HG02610 (cell line): ENCODE measurements around the gene MYH10.

Source experiments
- ATAC-seq: cut with Tn5 transposase; IDR thresholded peaks from one replicate; pipeline ENCODE4 v1.9.1; 2021; ENCODE audit warnings: mild to moderate bottlenecking, moderate library complexity; ENCODE audit not compliant: unreplicated experiment

The MYH10 gene

GRCh38 chr17:8499614-8500013 is 130.9 kb downstream of the MYH10 start:
- no peak for ATAC-seq

- no peak for ATAC-seq
Observed at GRCh38 chr17:8499171-8499570, 131.4 kb downstream of the MYH10 start.

GRCh38 chr17:8496081-8496480 is 134.4 kb downstream of the MYH10 start:
- no peak for ATAC-seq

GRCh38 chr17:8494506-8495111 is 135.9 kb downstream of the MYH10 start:
- no peak for ATAC-seq

- ATAC-seq: no peak
Observed at GRCh38 chr17:8494021-8494420, 136.5 kb downstream of the MYH10 start.

GRCh38 chr17:8492121-8492520 is 138.4 kb downstream of the MYH10 start:
- ATAC-seq: no peak

- no peak for ATAC-seq
Observed at GRCh38 chr17:8490256-8491023, 140.1 kb downstream of the MYH10 start.

- ATAC-seq: no peak
Observed at GRCh38 chr17:8489841-8490240, 140.7 kb downstream of the MYH10 start.

- ATAC-seq: no peak
Observed at GRCh38 chr17:8488901-8489300, 141.6 kb downstream of the MYH10 start.

GRCh38 chr17:8488491-8488890 is 142.0 kb downstream of the MYH10 start:
- ATAC-seq: no peak

- no peak for ATAC-seq
Observed at GRCh38 chr17:8487743-8488142, 142.8 kb downstream of the MYH10 start.

GRCh38 chr17:8487130-8487645 is 143.3 kb downstream of the MYH10 start:
- ATAC-seq: no peak

GRCh38 chr17:8485491-8485890 is 145.0 kb downstream of the MYH10 start:
- ATAC-seq: no peak

GRCh38 chr17:8484465-8484864 is 146.1 kb downstream of the MYH10 start:
- no peak for ATAC-seq

- ATAC-seq: no peak
Observed at GRCh38 chr17:8482546-8482945, 148.0 kb downstream of the MYH10 start.

GRCh38 chr17:8481703-8482102 is 148.8 kb downstream of the MYH10 start:
- ATAC-seq: no peak

- no peak for ATAC-seq
Observed at GRCh38 chr17:8481089-8481488, 149.4 kb downstream of the MYH10 start.

GRCh38 chr17:8480011-8480976 is 150.2 kb downstream of the MYH10 start:
- ATAC-seq: no peak

- no peak for ATAC-seq
Observed at GRCh38 chr17:8479431-8479947, 151.0 kb downstream of the MYH10 start.

GRCh38 chr17:8477715-8478441 is 152.6 kb downstream of the MYH10 start:
- no peak for ATAC-seq
